Esophagus squamous epithelium (tissue), 5 donors: ENCODE data around the gene SEPHS2. TPM values are rescaled to one million over a fixed set of nuclear protein-coding genes. Genes with fewer than 3 reads are reported as not detected.
A peak's percentile ranks its signal among the peaks of the same experiment; 100 is the strongest.

Experiments
- DNase-seq: peaks from one replicate; lab custom pipeline; 2025; lab: John Stamatoyannopoulos, UW
- H3K27ac ChIP-seq, 4 donors: fragments of 200-600 bp; sonication (generic); one replicate each; pipeline ENCODE4 v1.5.1; 2016 to 2019; ENCODE audit warnings: mild to moderate bottlenecking in 1 of 4
- H3K27me3 ChIP-seq, 4 donors: fragments of 200-600 bp; sonication (generic); 1 replicate in 3 of 4; 2 replicates in 1 of 4; pipeline versions ENCODE4 v1.5.1 to v1.6.0; 2017 to 2021; ENCODE audit warnings: antibody characterized with exemption in 1 of 4
- H3K36me3 ChIP-seq, 3 donors: fragments of 200-600 bp; sonication (generic); one replicate each; pipeline ENCODE4 v1.5.1; 2016 to 2019
- H3K4me1 ChIP-seq, 3 donors: fragments of 200-600 bp; sonication (generic); one replicate each; pipeline ENCODE4 v1.5.1; 2017 to 2019
- H3K4me3 ChIP-seq, 4 donors: fragments of 200-600 bp; sonication (generic); 1 replicate in 3 of 4; 2 replicates in 1 of 4; pipeline ENCODE4 v1.5.1; 2016 to 2019; ENCODE audit warnings: mild to moderate bottlenecking in 2 of 4, moderate library complexity in 1 of 4
- H3K9me3 ChIP-seq, 3 donors: fragments of 200-600 bp; sonication (generic); one replicate each; pipeline ENCODE4 v1.5.1; 2016 to 2019
- CTCF ChIP-seq, 6 experiments: fragments of 450-650 bp in 4 of 6; fragments of 200-600 bp in 2 of 6; sonication (generic) in 2 of 6; IDR thresholded peaks; one replicate each; pipeline ENCODE4 v1.5.1; 2016 to 2019; ENCODE audit warnings: antibody characterized with exemption in 6 of 6, mild to moderate bottlenecking in 4 of 6, moderate library complexity in 4 of 6
- POLR2A ChIP-seq, 4 donors: fragments of 450-650 bp; IDR thresholded peaks; one replicate each; pipeline ENCODE4 v1.6.1; 2017; ENCODE audit warnings: antibody characterized with exemption in 4 of 4, mild to moderate bottlenecking in 4 of 4, moderate library complexity in 3 of 4
- WGBS, 2 donors: methylation state at CpG; one replicate each; pipeline ENCODE4 v1.1.5; 2018; 5-methylcytosine and 5-hydroxymethylcytosine counted together
- intact Hi-C: fragments of 100-400 bp; cut with DNase I; formaldehyde crosslinking; loops from one replicate; pipeline ENCODE4 v1.15.0; 2022
- total RNA-seq, 4 donors: library from RNA; depleted of rRNA; stranded (reverse); fragments of >200 nt; gene quantifications; one replicate each; pipeline ENCODE4 v1.1.0, GENCODE V29; 2016
- donor health status: DM: yes; HTN: yes; CAD: no.

The SEPHS2 gene
- total RNA-seq, 4 donors from 2014 or later, result 17.7 to 23.5 (median 19.7) TPM

GRCh38 chr16:30447512-30448226 lies 2.0 kb upstream of the SEPHS2 start:
- WGBS, 2 donors, result 88 to 89% methylated on average over 12 of the region's 12 CpGs
- DNase-seq, result no peak
- intact Hi-C loops, result loop anchor here (5.0 kb wide), 1 partner anchor 80 kb away; the partner anchor contains the start of gene ZNF768
- no peak overlapping the region for H3K27ac ChIP-seq
- H3K9me3 ChIP-seq, result no peaks in the 10 kb centered on the region
- H3K27me3 ChIP-seq, result no peaks in the 10 kb centered on the region
- H3K4me1 ChIP-seq, result peaks cover 9 to 35% (median 18%) of the 10 kb centered on the region in 3 donors
- no peak for TF ChIP-seq POLR2A (IDR thresholded peaks at IDR 0.05)
- no peak overlapping the region for H3K4me3 ChIP-seq
- H3K36me3 ChIP-seq, result peaks cover 0 to 15% (median 5%) of the 10 kb centered on the region in 3 donors

- Histone ChIP-seq H3K4me1 (peaks cover 9 to 36% (median 18%) of the 10 kb centered on the region in 3 donors), H3K4me3 (peak overlapping the region; percentile 78 to 91 (median 88)), H3K36me3 (peaks cover 0 to 19% (median 5%) of the 10 kb centered on the region in 3 donors), H3K27ac (peak overlapping the region; percentile 89 to 96 (median 93)), H3K27me3 (no peaks in the 10 kb centered on the region), H3K9me3 (no peaks in the 10 kb centered on the region)
- intact Hi-C loops, result loop anchor here (5.0 kb wide), 1 partner anchor 81 kb away; the partner anchor contains the start of gene ZNF768
- WGBS, 2 donors, result 78 to 80% methylated on average over 9 to 10 of the region's 10 CpGs
- TF ChIP-seq CTCF (IDR thresholded peaks at IDR 0.05) (no peak), POLR2A (IDR thresholded peaks at IDR 0.05) (no peak)
- no peak for DNase-seq
Observed at GRCh38 chr16:30446203-30446595, 525 bp upstream of the SEPHS2 start.

DNA sequence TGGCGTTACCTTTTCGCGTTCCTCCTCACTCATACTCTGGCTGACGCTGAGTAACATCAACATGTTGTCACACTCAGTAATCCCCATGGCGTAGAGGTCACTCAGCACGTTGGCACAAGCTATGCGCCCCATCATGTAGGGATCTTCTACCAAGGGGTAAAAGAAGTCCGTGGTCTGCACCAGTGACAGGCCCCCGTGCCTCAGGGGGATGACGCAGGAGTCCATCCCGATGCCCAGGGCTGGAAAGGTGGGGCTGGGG lies 596 bp downstream of the SEPHS2 start:
- Histone ChIP-seq H3K27me3 (no peaks in the 10 kb centered on the region), H3K4me1 (peaks cover 9 to 36% (median 18%) of the 10 kb centered on the region in 3 donors), H3K4me3 (peak overlapping the region; percentile 78 to 91 (median 88)), H3K9me3 (no peaks in the 10 kb centered on the region), H3K36me3 (peaks cover 0 to 19% (median 5%) of the 10 kb centered on the region in 3 donors), H3K27ac (peak overlapping the region; percentile 89 to 96 (median 93))
- intact Hi-C loops, result loop anchor here (5.0 kb wide), 1 partner anchor 82 kb away; the partner anchor contains the start of gene ZNF768
- TF ChIP-seq CTCF (IDR thresholded peaks at IDR 0.05), result no peak
- no peak for TF ChIP-seq POLR2A (IDR thresholded peaks at IDR 0.05)
- WGBS, 2 donors, result 38 to 46% methylated on average over 6 of the region's 11 CpGs
- no peak for DNase-seq

- DNase-seq, result no peak
- Histone ChIP-seq H3K4me1 (peaks cover 9 to 36% (median 18%) of the 10 kb centered on the region in 3 donors), H3K27me3 (no peaks in the 10 kb centered on the region), H3K9me3 (no peaks in the 10 kb centered on the region), H3K27ac (peak overlapping the region; percentile 89 to 96 (median 93)), H3K4me3 (peak overlapping the region; percentile 78 to 91 (median 88)), H3K36me3 (peaks cover 0 to 19% (median 5%) of the 10 kb centered on the region in 3 donors)
- WGBS, 2 donors, result 92 to 94% methylated on average over 22 to 29 of the region's 29 CpGs
- TF ChIP-seq CTCF (IDR thresholded peaks at IDR 0.05) (no peak), POLR2A (IDR thresholded peaks at IDR 0.05) (no peak)
- intact Hi-C loops, result loop anchor here (5.0 kb wide), 1 partner anchor 83 kb away; the partner anchor contains the start of gene ZNF768
Observed at GRCh38 chr16:30444231-30445148, 1.2 kb downstream of the SEPHS2 start.

GRCh38 chr16:30443631-30444030 lies 2.0 kb downstream of the SEPHS2 start:
- peak overlapping the region in 1 of 4 donors; percentile 91 for H3K4me3 ChIP-seq
- H3K9me3 ChIP-seq, result no peaks in the 10 kb centered on the region
- H3K27me3 ChIP-seq, result no peaks in the 10 kb centered on the region
- peaks cover 9 to 36% (median 18%) of the 10 kb centered on the region in 3 donors for H3K4me1 ChIP-seq
- 79 to 91% methylated on average over 2 of the region's 2 CpGs for WGBS, 2 donors
- DNase-seq, result no peak
- TF ChIP-seq CTCF (IDR thresholded peaks at IDR 0.05) (no peak), POLR2A (IDR thresholded peaks at IDR 0.05) (no peak)
- H3K36me3 ChIP-seq, result peaks cover 0 to 19% (median 5%) of the 10 kb centered on the region in 3 donors
- H3K27ac ChIP-seq, result no peak overlapping the region
- intact Hi-C loops, result no loop called here
